Erythroblast (primary cell): ENCODE measurements around the gene KCNMB2.

Experiments
- GATA1 ChIP-seq: IDR thresholded peaks from 2 replicates; pipeline ENCODE4 v1.6.1; 2011; ENCODE audit warnings: low read depth, mild to moderate bottlenecking, control low read depth, low read length, moderate library complexity
- POLR2A ChIP-seq: IDR thresholded peaks from 2 replicates; pipeline ENCODE4 v1.6.1; 2011; ENCODE audit warnings: mild to moderate bottlenecking, low read length

GRCh38 chr3:178778589-178778988 is 242.4 kb downstream of the KCNMB2 start:
- no peak for TF ChIP-seq POLR2A
- no peak for TF ChIP-seq GATA1
